IPS-15b (cell line): ENCODE data around the gene MEF2A.

Experiments
- H3K27me3 ChIP-seq: one replicate; pipeline ENCODE4 v1.6.1; 2013; ENCODE audit warnings: low read length; ENCODE audit not compliant: control insufficient read depth, insufficient read depth
- H3K36me3 ChIP-seq: one replicate; pipeline ENCODE4 v1.6.1; 2013; ENCODE audit warnings: low read length; ENCODE audit not compliant: control insufficient read depth, insufficient read depth
- H3K4me1 ChIP-seq: one replicate; pipeline ENCODE4 v1.6.1; 2013; ENCODE audit warnings: mild to moderate bottlenecking, low read length; ENCODE audit not compliant: control insufficient read depth, insufficient read depth
- H3K4me3 ChIP-seq: one replicate; pipeline ENCODE4 v1.5.1; 2013; ENCODE audit warnings: low read depth, low read length
- H3K9ac ChIP-seq: one replicate; pipeline ENCODE4 v1.6.1; 2013; ENCODE audit warnings: low read depth, mild to moderate bottlenecking, low read length
- H3K9me3 ChIP-seq: one replicate; pipeline ENCODE4 v1.6.1; 2013; ENCODE audit warnings: mild to moderate bottlenecking, low read length; ENCODE audit not compliant: control insufficient read depth, insufficient read depth

The MEF2A gene

GRCh38 chr15:99712415-99712814, 146.6 kb downstream of the MEF2A start:
- Histone ChIP-seq H3K4me1 (no peaks in the 10 kb centered on the region), H3K9me3 (no peaks in the 10 kb centered on the region), H3K4me3 (no peak overlapping the region), H3K27me3 (no peaks in the 10 kb centered on the region), H3K9ac (no peak overlapping the region), H3K36me3 (peaks cover 9% of the 10 kb centered on the region)

- H3K27me3 ChIP-seq, result no peaks in the 10 kb centered on the region
- no peaks in the 10 kb centered on the region for H3K9me3 ChIP-seq
- H3K36me3 ChIP-seq, result peaks cover 3% of the 10 kb centered on the region
- H3K4me3 ChIP-seq, result no peak overlapping the region
- no peak overlapping the region for H3K9ac ChIP-seq
- no peaks in the 10 kb centered on the region for H3K4me1 ChIP-seq
Observed at GRCh38 chr15:99716540-99717095, 150.8 kb downstream of the MEF2A start.

- Histone ChIP-seq H3K36me3 (peaks cover 3% of the 10 kb centered on the region), H3K27me3 (no peaks in the 10 kb centered on the region), H3K9ac (no peak overlapping the region), H3K4me1 (no peaks in the 10 kb centered on the region), H3K9me3 (no peaks in the 10 kb centered on the region), H3K4me3 (no peak overlapping the region)
Observed at GRCh38 chr15:99717161-99718009, 151.6 kb downstream of the MEF2A start.

- H3K9ac ChIP-seq, result no peak overlapping the region
Observed at GRCh38 chr15:99718421-99718820, 152.6 kb downstream of the MEF2A start.

GRCh38 chr15:99719096-99719541, 153.3 kb downstream of the MEF2A start:
- H3K4me3 ChIP-seq, result no peak overlapping the region
- H3K9me3 ChIP-seq, result no peaks in the 10 kb centered on the region
- no peaks in the 10 kb centered on the region for H3K27me3 ChIP-seq
- H3K9ac ChIP-seq, result no peak overlapping the region
- H3K4me1 ChIP-seq, result no peaks in the 10 kb centered on the region
- H3K36me3 ChIP-seq, result no peaks in the 10 kb centered on the region

More at GRCh38 chr15:99718421-99718820, 152.6 kb downstream of the MEF2A start:
- H3K4me3 ChIP-seq, result no peak overlapping the region
- H3K36me3 ChIP-seq, result no peaks in the 10 kb centered on the region
- no peaks in the 10 kb centered on the region for H3K4me1 ChIP-seq
- no peaks in the 10 kb centered on the region for H3K9me3 ChIP-seq
- no peaks in the 10 kb centered on the region for H3K27me3 ChIP-seq

- no peaks in the 10 kb centered on the region for H3K36me3 ChIP-seq
- H3K27me3 ChIP-seq, result no peaks in the 10 kb centered on the region
- H3K4me1 ChIP-seq, result no peaks in the 10 kb centered on the region
- H3K9me3 ChIP-seq, result peaks cover 4% of the 10 kb centered on the region
- H3K9ac ChIP-seq, result no peak overlapping the region
- no peak overlapping the region for H3K4me3 ChIP-seq
Observed at GRCh38 chr15:99720533-99720932, 154.7 kb downstream of the MEF2A start.

- H3K9me3 ChIP-seq, result peaks cover 4% of the 10 kb centered on the region
- H3K4me3 ChIP-seq, result no peak overlapping the region
- no peaks in the 10 kb centered on the region for H3K36me3 ChIP-seq
- H3K4me1 ChIP-seq, result no peaks in the 10 kb centered on the region
- no peaks in the 10 kb centered on the region for H3K27me3 ChIP-seq
- no peak overlapping the region for H3K9ac ChIP-seq
Observed at GRCh38 chr15:99721104-99721778, 155.5 kb downstream of the MEF2A start.

- H3K9me3 ChIP-seq, result peaks cover 4% of the 10 kb centered on the region
- H3K4me1 ChIP-seq, result no peaks in the 10 kb centered on the region
- H3K36me3 ChIP-seq, result no peaks in the 10 kb centered on the region
- no peaks in the 10 kb centered on the region for H3K27me3 ChIP-seq
- H3K9ac ChIP-seq, result no peak overlapping the region
- H3K4me3 ChIP-seq, result no peak overlapping the region
Observed at GRCh38 chr15:99721896-99722295, 156.1 kb downstream of the MEF2A start.

GRCh38 chr15:99722406-99722805, 156.6 kb downstream of the MEF2A start:
- Histone ChIP-seq H3K9ac (no peak overlapping the region), H3K4me3 (no peak overlapping the region), H3K27me3 (no peaks in the 10 kb centered on the region), H3K9me3 (peaks cover 4% of the 10 kb centered on the region), H3K36me3 (no peaks in the 10 kb centered on the region), H3K4me1 (no peaks in the 10 kb centered on the region)

- Histone ChIP-seq H3K9ac (no peak overlapping the region), H3K4me1 (peaks cover 6% of the 10 kb centered on the region), H3K9me3 (peaks cover 4% of the 10 kb centered on the region), H3K27me3 (no peaks in the 10 kb centered on the region), H3K4me3 (no peak overlapping the region), H3K36me3 (peaks cover 7% of the 10 kb centered on the region)
Observed at GRCh38 chr15:99726333-99726732, 160.5 kb downstream of the MEF2A start.

GRCh38 chr15:99727330-99727729, 161.5 kb downstream of the MEF2A start:
- Histone ChIP-seq H3K36me3 (peaks cover 7% of the 10 kb centered on the region), H3K9ac (no peak overlapping the region), H3K4me1 (peaks cover 12% of the 10 kb centered on the region)

More at GRCh38 chr15:99727330-99727729, 161.5 kb downstream of the MEF2A start:
- Histone ChIP-seq H3K9me3 (peaks cover 4% of the 10 kb centered on the region), H3K27me3 (peaks cover 7% of the 10 kb centered on the region), H3K4me3 (no peak overlapping the region)
